HG03196 (cell line): ENCODE data around the gene ALDH2.
"Not testable (repeated sequence)": the region's sequence is repeated elsewhere in the genome, so short reads cannot be mapped to it uniquely, and the experiment has no call there.

Experiments used
- ATAC-seq: cut with Tn5 transposase; IDR thresholded peaks from one replicate; pipeline ENCODE4 v1.9.1; 2021; ENCODE audit not compliant: unreplicated experiment

Gene ALDH2

DNA sequence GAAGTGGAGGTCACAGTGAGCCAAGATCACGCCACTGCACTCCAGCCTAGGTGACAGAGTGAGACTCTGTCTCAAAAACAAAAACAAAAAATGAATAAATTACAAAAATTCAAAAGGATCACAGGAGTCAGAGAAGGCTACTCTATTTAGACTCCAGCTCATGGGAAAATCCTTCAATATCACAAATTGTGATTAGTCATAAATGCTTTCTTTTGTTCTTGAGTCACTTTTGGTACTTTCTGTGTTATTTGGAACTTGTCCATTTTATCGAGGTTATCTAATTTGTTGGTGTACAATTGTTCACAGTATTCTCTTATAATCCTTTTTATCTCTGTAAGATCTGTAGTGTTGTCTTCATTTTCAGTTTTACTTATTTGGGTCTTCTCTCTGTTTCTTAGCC is 18.9 kb downstream of the ALDH2 start:
- ATAC-seq, result no peak

DNA sequence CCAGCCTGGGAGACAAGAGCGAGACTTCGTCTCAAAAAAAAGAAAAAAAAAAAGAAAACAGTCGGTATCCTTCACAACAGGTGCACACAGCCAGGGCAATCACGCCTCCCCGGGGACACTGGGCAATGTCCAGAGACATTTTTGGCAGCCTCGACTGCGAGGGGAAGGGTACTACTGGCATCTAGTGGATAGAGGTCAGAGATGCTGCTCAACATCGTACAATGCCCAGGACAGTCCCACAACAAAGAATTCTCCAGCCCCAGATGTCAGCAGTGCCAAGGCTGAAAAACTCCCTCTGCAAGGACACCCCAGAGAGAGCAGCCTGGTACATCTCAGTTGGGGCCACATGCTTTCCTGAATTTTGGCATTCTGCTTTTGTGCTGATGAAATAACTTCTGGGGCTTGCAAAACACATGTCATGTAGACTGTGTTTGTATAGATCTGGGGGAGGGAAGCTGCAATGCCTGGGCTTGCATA is 21.5 kb downstream of the ALDH2 start:
- no peak for ATAC-seq

DNA sequence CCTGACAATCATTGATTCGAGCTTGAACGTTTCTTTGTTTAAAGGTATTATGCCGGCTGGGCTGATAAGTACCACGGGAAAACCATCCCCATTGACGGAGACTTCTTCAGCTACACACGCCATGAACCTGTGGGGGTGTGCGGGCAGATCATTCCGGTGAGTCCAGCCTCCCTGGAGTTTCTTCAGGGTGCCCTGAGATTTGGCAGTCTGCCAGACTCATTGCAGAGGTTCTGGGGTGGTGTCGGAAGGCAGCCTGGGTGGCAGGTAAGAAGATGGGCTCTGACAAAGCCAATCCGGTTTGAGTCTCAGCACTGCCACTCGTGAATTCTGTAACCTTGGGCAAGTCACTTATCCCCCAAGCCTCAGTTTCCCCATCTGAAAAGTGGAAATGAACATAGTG is 23.0 kb downstream of the ALDH2 start:
- ATAC-seq, result no peak

DNA sequence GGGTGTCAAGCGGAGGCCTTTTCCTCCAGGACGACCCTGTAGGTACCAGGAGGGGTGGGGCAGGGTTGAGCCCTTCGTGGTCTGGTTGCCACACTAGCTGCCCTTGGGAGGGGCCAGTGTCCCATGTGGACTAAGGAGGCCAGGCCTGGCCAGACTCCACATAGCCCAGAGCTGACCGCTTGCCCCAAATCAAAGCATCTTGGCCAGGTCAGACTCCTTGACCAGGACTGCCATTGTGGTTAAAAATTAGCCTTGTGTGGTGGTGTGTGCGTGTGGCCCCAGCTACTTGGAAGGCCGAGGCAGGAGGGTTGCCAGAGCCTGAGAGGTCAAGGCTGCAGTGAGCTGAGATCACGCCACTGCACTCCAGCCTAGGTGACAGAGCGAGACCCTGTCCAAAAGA is 24.8 kb downstream of the ALDH2 start:
- ATAC-seq, result no peak

DNA sequence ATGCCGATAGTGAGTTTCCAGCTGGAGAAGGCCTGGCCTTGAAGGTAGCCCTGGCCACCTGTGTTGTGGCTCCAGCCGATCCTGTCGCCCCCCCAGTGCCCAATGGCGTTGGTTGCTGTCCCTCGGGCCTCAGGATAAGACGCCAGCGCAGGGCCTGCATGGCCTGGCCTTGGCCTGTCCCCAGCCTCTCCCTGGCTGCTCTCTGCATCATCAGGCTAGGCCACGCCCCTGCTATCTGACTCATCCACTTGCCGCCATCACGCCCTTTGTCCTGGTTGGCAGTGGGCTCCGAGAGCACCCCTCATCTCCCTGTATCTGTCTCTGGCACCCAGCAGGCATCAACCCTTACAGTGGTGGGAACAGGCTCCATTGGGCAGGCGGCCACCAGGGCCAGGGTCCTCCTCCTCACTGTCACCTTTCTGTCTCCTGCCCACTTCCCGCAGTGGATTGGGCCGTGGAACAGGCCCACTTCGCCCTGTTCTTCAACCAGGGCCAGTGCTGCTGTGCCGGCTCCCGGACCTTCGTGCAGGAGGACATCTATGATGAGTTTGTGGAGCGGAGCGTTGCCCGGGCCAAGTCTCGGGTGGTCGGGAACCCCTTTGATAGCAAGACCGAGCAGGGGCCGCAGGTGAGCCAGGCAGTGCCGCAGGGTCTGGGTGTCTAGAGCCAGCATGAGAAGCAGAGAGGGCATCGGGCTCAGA is 25.6 kb downstream of the ALDH2 start:
- no peak for ATAC-seq

DNA sequence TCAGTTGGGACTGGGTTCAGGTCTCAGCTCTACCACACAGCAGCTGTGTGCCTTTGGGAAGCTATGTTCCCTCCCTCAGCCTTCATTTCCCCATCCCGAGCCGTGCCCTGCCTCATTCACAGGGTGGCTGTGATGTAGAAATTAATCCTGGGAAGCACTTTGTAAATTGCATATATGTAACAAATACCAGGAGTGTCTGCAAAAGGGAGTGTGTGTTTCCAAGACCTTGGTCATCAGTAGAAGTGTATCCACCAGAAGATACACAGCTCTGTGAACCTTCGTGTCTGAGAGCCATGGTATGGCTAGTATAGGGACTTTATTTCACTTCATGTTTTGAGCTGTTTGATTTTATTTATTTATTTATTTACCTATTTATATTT is 26.1 kb downstream of the ALDH2 start:
- no peak for ATAC-seq

DNA sequence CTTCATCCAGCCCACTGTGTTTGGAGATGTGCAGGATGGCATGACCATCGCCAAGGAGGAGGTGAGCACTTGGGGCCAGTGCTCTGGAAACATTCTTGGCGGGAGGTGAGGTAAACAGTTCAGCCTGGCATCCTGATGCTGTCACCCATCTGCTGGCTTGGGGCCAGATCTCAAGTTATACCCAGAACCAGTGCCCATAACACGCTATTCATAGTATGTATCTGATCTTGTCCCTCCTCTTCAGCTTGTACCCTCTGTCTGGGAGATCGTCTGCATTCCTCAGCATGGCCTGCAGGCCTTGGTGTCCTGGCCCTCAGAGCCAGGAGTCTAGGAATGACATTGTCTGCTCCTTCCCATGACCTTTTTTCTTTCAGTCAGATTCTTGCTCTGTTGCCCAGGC is 31.4 kb downstream of the ALDH2 start:
- ATAC-seq, result no peak

DNA sequence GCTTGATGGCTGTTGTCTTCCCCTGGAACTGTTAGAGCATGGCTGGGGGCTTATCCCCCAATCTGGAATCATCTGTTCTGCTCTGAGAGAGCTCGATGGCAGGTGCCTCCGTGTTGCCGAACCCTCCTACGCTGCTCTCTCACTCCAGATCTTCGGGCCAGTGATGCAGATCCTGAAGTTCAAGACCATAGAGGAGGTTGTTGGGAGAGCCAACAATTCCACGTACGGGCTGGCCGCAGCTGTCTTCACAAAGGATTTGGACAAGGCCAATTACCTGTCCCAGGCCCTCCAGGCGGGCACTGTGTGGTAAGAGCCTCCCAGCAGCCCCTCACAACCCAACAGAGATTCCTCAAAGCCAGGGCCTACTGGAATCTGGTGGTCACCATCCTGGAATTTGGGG is 33.0 kb downstream of the ALDH2 start:
- no peak for ATAC-seq

DNA sequence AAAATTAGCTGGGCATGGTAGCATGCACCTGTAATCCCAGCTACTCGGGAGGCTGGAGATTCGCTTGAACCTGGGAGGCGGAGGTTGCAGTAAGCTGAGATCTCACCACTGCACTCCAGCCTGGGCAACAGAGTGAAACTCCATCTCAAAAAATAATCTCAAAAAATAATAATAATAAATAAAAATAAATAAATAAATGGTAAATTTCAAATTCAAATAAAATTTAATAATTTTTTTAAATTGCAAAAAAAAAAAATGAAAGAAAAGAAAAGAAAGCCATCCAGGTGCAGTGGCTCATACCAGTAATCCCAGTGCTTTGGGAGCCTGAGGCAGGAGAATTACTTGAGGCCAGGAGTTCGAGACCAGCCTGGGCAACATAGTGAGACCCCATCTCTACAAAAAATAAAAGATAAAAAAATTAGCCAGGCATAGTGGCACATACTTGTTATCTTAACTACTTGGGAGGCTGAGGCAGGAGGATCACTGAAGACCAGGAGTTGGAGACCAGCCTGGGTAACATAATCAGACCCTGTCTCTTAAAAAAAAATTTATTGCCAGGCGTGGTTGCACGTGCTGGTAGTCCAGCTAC is 36.4 kb downstream of the ALDH2 start:
- ATAC-seq, result no peak

DNA sequence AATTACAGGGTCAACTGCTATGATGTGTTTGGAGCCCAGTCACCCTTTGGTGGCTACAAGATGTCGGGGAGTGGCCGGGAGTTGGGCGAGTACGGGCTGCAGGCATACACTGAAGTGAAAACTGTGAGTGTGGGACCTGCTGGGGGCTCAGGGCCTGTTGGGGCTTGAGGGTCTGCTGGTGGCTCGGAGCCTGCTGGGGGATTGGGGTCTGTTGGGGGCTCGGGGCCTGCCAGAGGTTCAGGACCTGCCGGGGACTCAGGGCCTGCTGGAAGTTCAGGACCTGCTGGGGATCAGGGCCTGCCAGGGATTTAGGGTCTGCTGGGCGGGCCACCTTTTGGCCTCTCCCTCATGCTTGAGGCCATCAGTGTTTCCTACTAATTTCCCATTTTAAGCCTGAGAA is 37.1 kb downstream of the ALDH2 start:
- ATAC-seq, result no peak

DNA sequence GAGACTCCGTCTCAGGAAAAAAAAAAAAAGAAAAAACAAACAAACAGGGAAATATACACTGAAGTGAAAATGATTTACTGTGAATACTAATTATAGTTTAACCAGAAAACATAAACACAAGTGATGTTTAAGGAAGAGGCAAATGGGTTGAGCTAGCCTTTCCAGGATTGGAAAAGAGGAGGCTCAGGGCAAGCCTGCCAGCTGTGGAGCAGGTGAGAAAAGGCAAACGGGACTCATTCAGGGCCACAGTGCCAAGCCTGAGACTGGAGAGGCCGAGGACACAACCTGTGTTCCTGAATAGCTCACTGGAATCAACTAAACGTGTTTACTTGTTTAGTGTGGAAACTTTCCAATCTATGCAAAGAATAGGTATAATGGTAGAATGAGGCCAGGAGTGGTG is 39.6 kb downstream of the ALDH2 start:
- no peak for ATAC-seq

DNA sequence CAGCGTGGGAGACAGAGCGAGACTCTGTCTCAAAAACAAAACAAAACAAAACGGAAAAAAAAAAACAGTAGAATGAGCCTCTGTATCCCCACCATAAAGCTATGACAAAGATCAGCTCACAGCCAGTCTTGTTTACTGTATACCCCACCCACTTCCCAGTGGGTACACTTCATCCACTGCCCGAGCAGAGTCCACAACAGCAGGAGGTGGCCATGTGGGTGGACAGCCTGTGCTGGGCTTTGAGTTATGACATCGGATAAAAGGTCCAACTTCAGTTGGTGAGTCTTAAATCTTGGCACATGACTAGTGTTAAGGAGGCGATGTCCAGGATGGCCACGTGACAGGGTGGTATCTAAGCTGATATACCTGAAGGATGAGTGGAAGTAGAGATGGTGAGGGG is 40.5 kb downstream of the ALDH2 start:
- no peak for ATAC-seq

DNA sequence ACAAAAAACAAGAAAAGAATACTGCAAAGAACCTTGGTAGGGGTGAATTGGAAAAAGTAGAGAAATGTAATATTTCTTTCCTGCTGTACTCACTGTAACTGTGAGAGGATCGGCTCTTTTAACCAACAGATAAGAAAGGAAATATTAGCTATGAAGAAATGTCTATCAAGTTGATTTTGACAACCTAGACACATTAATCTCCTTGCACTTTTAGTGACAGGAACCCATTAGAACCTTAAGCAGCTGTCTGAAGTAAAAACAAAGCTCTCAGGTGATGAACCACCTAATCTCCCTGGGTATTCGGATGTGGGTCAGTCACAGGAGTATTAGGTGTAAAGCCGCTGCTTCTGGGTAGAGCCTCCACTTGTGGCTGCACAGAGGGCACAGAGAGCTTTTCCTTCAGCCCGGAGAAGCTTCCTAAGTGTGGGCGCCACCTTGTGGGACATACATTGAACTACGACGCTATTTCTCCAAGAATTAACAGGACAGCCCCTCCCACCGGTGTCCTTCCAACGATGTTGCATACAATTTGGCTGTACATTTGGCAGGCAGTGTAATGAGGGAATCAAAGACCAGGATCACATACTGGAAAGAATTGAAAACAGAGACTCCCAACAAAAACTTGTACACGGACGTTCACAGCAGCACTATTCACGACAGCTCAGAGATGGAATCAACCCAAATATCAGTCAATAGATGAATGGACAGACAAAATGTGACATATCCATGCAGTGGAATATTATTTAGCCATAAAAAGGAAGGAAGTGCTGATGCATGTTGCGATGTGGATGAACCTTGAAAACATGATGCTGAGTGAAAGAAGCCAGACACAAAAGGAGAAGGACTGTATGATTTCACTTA is 46.4 kb downstream of the ALDH2 start:
- peak; percentile 72 for ATAC-seq

DNA sequence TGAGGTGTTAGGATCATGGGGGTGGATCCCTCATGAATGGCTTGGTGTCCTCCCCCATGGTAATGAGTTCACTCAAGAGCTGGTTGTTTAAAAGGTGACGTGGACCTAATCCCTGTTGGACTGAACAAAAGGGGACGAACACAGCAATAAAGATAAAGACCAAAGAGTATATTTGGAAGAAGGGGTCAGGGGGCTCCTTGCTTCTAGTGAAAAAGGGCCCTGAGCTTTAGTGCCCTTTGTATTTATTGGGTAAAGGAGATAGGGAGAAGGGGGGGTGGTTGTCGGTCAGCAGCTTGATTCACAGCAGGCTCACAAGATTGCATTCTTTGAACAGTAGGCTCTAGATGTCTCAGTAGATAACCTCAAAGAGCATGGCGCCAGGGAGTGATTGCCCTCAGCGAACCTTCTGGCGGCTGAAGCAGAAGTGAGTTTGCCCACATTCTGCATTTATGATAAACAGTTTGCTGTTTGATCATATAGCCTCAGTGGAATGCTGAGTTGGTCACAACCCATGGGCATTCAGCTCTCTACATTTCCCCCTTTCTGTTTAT is 49.4 kb downstream of the ALDH2 start:
- ATAC-seq, result no peak

DNA sequence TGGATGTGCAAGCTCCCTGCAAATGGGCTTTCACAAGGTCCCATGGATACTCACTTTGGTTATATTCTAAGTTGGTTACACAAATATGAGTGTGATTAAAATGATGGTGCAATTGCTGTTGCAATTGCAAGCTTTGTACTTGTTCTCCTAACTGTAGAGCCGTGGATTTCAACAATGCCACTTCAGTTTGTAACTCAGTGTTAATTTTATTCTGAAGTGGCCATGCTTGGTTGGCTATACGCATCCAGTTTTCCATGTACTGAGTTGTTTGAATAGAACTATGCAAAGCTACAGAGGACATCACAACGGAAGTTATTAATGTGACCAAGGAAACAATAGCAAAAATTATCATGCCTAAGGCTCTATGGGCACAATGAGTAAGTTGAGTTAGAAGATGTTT is 50.2 kb downstream of the ALDH2 start:
- ATAC-seq, result not testable (repeated sequence)

DNA sequence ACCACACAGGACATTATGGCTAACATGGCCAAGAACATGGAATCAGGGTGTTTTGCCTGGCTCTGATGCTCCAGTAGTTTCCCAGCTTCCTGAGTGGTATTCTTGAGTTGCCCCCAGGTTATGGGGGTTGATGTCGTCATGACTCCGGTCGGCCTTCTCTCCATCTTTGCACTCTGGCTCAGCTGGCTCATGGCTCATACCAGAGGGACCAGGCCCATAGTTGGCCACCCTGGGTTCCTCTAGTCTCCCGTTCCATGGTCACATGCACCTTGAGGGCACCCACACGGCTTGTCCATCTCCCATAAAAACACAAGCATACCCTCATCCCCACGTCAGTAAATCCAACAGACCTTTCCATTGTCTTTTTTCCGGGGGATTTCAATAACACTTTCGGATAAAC is 51.6 kb downstream of the ALDH2 start:
- no peak for ATAC-seq

DNA sequence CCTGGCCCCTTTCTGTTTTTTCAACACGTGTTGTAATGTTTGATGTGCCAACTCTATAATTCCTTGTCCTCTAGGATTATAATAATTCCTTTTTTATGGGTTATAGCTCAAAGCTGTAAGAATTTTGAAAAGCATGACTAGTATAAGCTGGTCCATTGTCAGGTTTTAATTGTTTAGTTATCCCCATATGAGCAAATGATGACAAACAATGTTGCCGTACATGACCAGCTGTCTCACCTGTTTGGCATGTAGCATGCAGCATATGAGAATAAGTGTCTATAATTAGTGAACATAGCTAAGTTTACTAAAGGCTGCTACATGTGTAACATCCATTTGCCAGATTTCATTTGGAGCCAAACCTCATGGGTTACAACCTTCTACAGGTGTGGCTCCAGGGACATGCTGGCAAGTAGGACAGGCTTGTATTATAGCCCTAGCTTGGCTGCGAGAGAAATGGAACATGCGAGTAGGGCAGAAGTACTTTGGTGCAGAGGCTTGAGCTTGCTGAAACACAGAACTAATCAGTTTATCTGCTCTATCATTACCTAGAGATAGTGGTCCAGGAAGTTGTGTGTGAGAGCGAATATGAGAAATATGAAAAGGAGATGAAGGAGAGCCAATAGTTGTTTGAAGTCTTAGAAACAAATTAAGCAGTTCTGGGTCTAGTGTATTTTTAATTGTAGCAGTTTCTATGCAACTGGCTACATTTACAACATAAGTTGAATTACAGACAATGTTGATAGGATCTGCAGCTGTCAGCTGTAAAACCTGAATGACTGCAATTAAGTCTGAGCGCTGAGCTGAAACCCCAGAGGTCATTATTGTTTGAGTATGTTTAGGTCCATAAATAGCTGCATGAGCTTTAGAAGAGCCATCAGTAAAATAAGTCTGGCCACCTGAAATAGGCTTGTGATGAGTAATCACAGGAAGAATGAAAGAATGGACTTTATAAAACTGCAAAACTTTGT is 52.7 kb downstream of the ALDH2 start:
- ATAC-seq, result no peak

DNA sequence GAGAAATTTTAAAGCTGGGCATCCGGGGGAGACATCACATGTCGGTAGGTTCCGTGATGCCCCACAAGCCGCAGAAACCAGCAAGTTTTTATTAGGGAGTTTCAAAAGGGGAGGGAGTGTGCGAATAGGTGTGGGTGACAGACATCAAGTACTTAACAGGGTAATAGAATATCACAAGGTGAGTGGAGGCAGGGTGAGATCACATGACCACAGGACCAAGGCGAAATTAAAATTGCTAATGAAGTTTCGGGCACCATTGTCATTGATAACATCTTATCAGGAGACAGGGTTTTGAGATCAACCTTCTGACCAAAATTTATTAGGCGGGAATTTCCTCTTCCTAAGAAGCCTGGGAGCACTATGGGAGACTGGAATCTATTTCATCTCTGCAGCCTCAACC is 54.1 kb downstream of the ALDH2 start:
- not testable (repeated sequence) for ATAC-seq

DNA sequence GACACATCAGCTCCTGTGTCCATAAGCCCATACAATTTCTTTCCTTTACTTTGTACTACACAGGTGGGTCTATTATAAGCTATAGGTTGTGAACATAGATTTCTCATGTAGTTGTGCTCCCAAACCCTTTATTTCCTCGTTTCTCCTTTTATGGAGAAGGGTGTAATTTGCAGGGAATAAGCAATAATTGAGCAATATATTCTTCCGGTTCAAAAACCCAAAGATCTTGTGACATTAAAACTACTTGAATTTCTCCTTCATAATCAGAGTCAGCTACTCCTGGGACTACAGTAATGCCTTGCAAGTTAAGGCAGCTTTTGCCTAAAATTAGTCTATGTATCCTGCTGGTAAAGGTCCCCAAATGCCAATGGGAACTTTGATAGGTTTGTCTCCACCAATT is 56.2 kb downstream of the ALDH2 start:
- no peak for ATAC-seq

DNA sequence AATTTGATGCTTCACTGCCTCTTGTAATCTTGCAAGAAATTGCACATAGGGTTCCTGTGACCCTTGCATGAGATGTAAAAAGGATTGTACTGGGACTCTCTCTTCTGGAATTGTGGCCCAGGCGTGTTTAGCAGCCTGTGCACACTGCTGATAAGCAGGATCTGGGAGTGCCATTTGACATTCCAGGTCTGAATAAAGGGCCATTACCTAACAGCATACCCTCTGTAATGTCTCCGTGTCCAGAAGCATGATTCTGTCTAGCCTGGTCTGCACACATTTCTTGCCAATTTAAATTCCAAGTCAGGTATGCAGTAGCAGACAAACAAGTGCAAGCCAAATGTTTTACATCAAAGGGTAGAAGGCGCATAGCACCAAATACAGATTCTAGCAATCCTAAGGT is 57.2 kb downstream of the ALDH2 start:
- no peak for ATAC-seq

DNA sequence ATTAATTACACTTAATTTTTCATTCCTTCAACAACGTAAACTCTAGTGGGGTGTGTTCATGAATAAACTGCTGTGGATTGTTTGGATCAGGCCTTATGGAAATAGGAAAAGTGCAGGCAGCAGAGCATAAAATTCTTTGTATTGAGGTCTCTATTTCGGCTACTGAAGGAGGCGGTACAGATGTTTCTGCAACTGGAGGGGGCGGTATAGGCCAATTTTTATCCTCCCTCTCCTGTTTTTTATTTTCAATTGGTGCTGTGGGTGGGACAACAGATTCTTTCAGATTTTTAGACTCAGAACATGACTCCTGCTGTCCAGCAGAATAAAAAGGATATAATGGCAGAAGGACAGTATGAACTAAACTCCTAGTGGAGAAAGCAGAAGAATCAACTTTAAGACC is 57.6 kb downstream of the ALDH2 start:
- ATAC-seq, result not testable (repeated sequence)
